H1 (cell line): ENCODE data around the gene DPYD. TPM values are rescaled to one million over a fixed set of nuclear protein-coding genes. Genes with fewer than 3 reads are reported as not detected.

Experiments
- BCL11A ChIP-seq, 2 experiments: IDR thresholded peaks; one replicate each; pipeline ENCODE4 v1.6.1; 2011; ENCODE audit warnings: low read depth in 2 of 2, low read length in 2 of 2, mild to moderate bottlenecking in 2 of 2
- CHD7 ChIP-seq: fragments of 300-600 bp; sonication (generic); IDR thresholded peaks from 2 replicates; pipeline ENCODE4 v1.7.1; 2012; ENCODE audit warnings: low read length, moderate library complexity, mild to moderate bottlenecking, inconsistent platforms; ENCODE audit not compliant: insufficient replicate concordance
- CTBP2 ChIP-seq: IDR thresholded peaks from 2 replicates; pipeline ENCODE4 v1.7.0; 2011; ENCODE audit warnings: borderline replicate concordance, mild to moderate bottlenecking, moderate library complexity, mixed read lengths, low read length; ENCODE audit not compliant: insufficient read depth, insufficient read length
- E2F6 ChIP-seq: IDR thresholded peaks from 2 replicates; pipeline ENCODE4 v1.6.1; 2012; ENCODE audit warnings: inconsistent platforms
- EGR1 ChIP-seq: IDR thresholded peaks from 2 replicates; pipeline ENCODE4 v1.6.1; 2011; ENCODE audit warnings: low read depth, low read length, borderline replicate concordance
- EZH2 ChIP-seq: fragments of 200-600 bp; sonication (generic); IDR thresholded peaks from 2 replicates; pipeline ENCODE4 v1.7.1; 2012; ENCODE audit warnings: low read depth, mild to moderate bottlenecking, moderate library complexity, low read length, inconsistent platforms; ENCODE audit not compliant: severe bottlenecking
- KDM5A ChIP-seq: fragments of 200-600 bp; IDR thresholded peaks from 2 replicates; pipeline ENCODE4 v1.7.1; 2012; ENCODE audit warnings: mild to moderate bottlenecking, low read length, inconsistent platforms, mixed read lengths
- RFX5 ChIP-seq: IDR thresholded peaks from 2 replicates; pipeline ENCODE4 v1.6.1; 2011; ENCODE audit warnings: low read depth, low read length, improper control_type of control experiment, borderline replicate concordance
- RNF2 ChIP-seq: fragments of 200-900, 300-1000 bp; sonication (generic); IDR thresholded peaks from 2 replicates; pipeline ENCODE4 v1.7.1; 2016; ENCODE audit warnings: borderline replicate concordance, low read depth, mild to moderate bottlenecking, antibody characterized with exemption, low read length; ENCODE audit not compliant: poor library complexity, severe bottlenecking; ENCODE audit errors: missing control alignments
- SP1 ChIP-seq: IDR thresholded peaks from 2 replicates; pipeline ENCODE4 v1.6.1; 2011; ENCODE audit warnings: low read depth, low read length
- SUZ12 ChIP-seq: fragments of 200-600 bp; sonication (generic); IDR thresholded peaks from 2 replicates; pipeline ENCODE4 v1.6.1; 2012; ENCODE audit warnings: mild to moderate bottlenecking, inconsistent platforms, low read length, moderate library complexity, mixed read lengths
- polyA plus RNA-seq, 7 experiments: library from polyadenylated mRNA; depleted of rRNA in 3 of 7; stranded (reverse) in 5 of 7; unstranded in 2 of 7; fragments of >200 nt in 5 of 7; fragments of 200-250 nt in 2 of 7; gene quantifications; 1 replicate in 5 of 7; 2 replicates in 1 of 7; 4 replicates in 1 of 7; pipeline versions ENCODE4 v1.2.1 to v1.2.3, GENCODE V29; 2011 to 2013; ENCODE audit warnings: missing spikeins in 2 of 7, mixed read lengths in 2 of 7
- total RNA-seq: library from RNA; stranded (reverse); fragmentation: NEBNext Ultra II Directional; extraction: Animal tissue kit (Norgen Biotek cat#: 25700); gene quantifications from 2 replicates; pipeline ENCODE4 v1.2.1, GENCODE V29; 2021

DPYD gene
- total and polyA plus RNA-seq, 2 of the 8 experiments (the other 6 are each of a cell fraction or from before 2014, with no cell fraction given): 0.29 to 0.73 TPM

- TF ChIP-seq CHD7 (no peak), EZH2 (no peak), CTBP2 (no peak), RNF2 (no peak), EGR1 (no peak), SP1 (no peak), KDM5A (no peak), BCL11A (IDR thresholded peaks at IDR 0.05; ENCODE audit: low read depth in 2 of 2, low read length in 2 of 2) (no peak), RFX5 (no peak), E2F6 (no peak), SUZ12 (no peak)
Measured at GRCh38 chr1:97619706-97620105, 301.1 kb downstream of the DPYD start (continued).
